ENCODE data around the gene MPZL3. TPM values are rescaled to one million over a fixed set of nuclear protein-coding genes. Genes with fewer than 3 reads are reported as not detected.

Gene MPZL3
- total RNA-seq, 1 experiment from 2014 or later = 16.8 TPM

- H3K79me2 ChIP-seq (ENCODE audit: low read depth) = peaks cover 34% of the 10 kb centered on the region
- peaks cover 65% of the 10 kb centered on the region for H3K4me1 ChIP-seq (replicated peaks; ENCODE audit: insufficient read depth)
- H3K9me2 ChIP-seq (ENCODE audit: insufficient read depth) = no peaks in the 10 kb centered on the region
- H3K9me3 ChIP-seq (ENCODE audit: insufficient read depth, low read depth) = no peaks in the 10 kb centered on the region
- TF ChIP-seq EZH2 (IDR thresholded peaks at IDR 0.05; ENCODE audit: low read depth) = no peak
- TF ChIP-seq, protein P1, sequence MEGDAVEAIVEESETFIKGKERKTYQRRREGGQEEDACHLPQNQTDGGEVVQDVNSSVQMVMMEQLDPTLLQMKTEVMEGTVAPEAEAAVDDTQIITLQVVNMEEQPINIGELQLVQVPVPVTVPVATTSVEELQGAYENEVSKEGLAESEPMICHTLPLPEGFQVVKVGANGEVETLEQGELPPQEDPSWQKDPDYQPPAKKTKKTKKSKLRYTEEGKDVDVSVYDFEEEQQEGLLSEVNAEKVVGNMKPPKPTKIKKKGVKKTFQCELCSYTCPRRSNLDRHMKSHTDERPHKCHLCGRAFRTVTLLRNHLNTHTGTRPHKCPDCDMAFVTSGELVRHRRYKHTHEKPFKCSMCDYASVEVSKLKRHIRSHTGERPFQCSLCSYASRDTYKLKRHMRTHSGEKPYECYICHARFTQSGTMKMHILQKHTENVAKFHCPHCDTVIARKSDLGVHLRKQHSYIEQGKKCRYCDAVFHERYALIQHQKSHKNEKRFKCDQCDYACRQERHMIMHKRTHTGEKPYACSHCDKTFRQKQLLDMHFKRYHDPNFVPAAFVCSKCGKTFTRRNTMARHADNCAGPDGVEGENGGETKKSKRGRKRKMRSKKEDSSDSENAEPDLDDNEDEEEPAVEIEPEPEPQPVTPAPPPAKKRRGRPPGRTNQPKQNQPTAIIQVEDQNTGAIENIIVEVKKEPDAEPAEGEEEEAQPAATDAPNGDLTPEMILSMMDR (conservative IDR thresholded peaks at IDR 0.05) = no peak
- intact Hi-C loops (cut with micrococcal nuclease; ENCODE audit: unreplicated experiment) = no loop called here
- ChIA-PET POLR2A (ENCODE audit: unreplicated experiment) (interaction anchor here (0.7 kb wide), 1 partner anchor 83 kb away, joined by 4 read pairs; no protein-coding TSS in a partner anchor), CTCF (no interaction called here)
- H3K4me3 ChIP-seq = no peak overlapping the region
- no peak overlapping the region for H2AFZ ChIP-seq
- H3F3A ChIP-seq (ENCODE audit: insufficient read depth, low read depth) = peaks cover 36% of the 10 kb centered on the region
- H3K27ac ChIP-seq = peak overlapping the region; percentile 34; the same call in 1 of the 2 replicates
- H3K36me3 ChIP-seq (ENCODE audit: low read depth) = peaks cover 4% of the 10 kb centered on the region; the same call in 1 of the 2 replicates
- BruUV-seq (replicated peaks) = no TSS peak
- H4K20me1 ChIP-seq (ENCODE audit: insufficient read depth) = no peaks in the 10 kb centered on the region
- H3K4me2 ChIP-seq = peak overlapping the region; percentile 9; the same call in 1 of the 2 replicates
- DNase-seq = no peak
- H3K27me3 ChIP-seq (ENCODE audit: insufficient read depth, low read depth) = no peaks in the 10 kb centered on the region
These were observed 13.7 kb downstream of the MPZL3 start for GRCh38 chr11:118238421-118238820.

DNA sequence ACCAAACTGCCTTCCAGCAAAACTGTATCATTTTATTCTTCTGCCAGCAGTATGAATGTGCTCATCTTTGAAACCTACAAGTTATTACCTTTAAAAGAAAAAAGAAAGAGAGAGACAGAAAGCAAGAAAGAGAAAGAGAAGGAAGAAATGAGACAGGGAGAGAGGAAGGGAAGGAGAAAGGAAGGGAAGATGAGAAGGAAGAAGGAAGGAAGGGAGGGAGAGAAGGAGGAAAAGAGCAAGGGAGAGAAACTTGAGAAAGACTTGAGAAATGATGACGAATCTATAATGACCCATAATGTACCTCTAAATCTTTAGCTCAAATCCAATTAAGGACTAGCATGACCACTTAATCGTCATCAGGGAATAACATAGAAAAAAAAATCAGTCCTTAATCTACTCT, 16.0 kb downstream of the MPZL3 start:
- no peak overlapping the region for H3K27ac ChIP-seq
- no peaks in the 10 kb centered on the region for H3K9me3 ChIP-seq (ENCODE audit: insufficient read depth, low read depth)
- H3K4me2 ChIP-seq = no peak overlapping the region
- H2AFZ ChIP-seq = no peak overlapping the region
- DNase-seq = no peak
- no peaks in the 10 kb centered on the region for H4K20me1 ChIP-seq (ENCODE audit: insufficient read depth)
- H3K4me1 ChIP-seq (replicated peaks; ENCODE audit: insufficient read depth) = peaks cover 61% of the 10 kb centered on the region
- H3F3A ChIP-seq (ENCODE audit: insufficient read depth, low read depth) = peaks cover 30% of the 10 kb centered on the region
- no peaks in the 10 kb centered on the region for H3K9me2 ChIP-seq (ENCODE audit: insufficient read depth)
- ChIA-PET POLR2A (ENCODE audit: unreplicated experiment) (no interaction called here), CTCF (no interaction called here)
- peaks cover 8% of the 10 kb centered on the region for H3K36me3 ChIP-seq (ENCODE audit: low read depth)
- BruUV-seq (replicated peaks) = no TSS peak
- TF ChIP-seq EZH2 (IDR thresholded peaks at IDR 0.05; ENCODE audit: low read depth) = no peak
- TF ChIP-seq, protein P1 (conservative IDR thresholded peaks at IDR 0.05) = no peak
- H3K27me3 ChIP-seq (ENCODE audit: insufficient read depth, low read depth) = no peaks in the 10 kb centered on the region
- H3K4me3 ChIP-seq = no peak overlapping the region
- H3K79me2 ChIP-seq (ENCODE audit: low read depth) = peaks cover 19% of the 10 kb centered on the region
- intact Hi-C loops (cut with micrococcal nuclease; ENCODE audit: unreplicated experiment) = no loop called here

DNA sequence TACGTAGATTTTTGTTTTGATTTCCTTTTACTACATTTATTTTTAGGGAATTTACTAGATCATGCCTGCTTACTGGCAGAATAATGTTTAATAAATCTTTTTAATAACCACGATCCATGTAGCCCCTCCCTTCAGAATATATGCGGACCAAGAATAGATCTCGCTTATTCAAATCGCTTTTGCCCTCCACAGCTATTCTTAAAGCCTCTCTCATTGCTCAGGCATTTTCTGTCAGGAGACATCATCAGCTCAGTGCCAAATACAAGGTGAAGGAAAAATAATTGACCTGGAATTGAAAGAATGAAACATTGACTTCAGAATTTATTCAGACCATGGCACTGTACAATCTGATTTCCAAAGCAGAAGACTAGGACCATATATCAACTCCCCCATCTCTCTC, 17.3 kb downstream of the MPZL3 start:
- ChIA-PET CTCF (no interaction called here), POLR2A (ENCODE audit: unreplicated experiment) (no interaction called here)
- Histone ChIP-seq H3K4me1 (replicated peaks; ENCODE audit: insufficient read depth) (peaks cover 47% of the 10 kb centered on the region), H3K9me2 (ENCODE audit: insufficient read depth) (no peaks in the 10 kb centered on the region), H3K9me3 (ENCODE audit: insufficient read depth, low read depth) (no peaks in the 10 kb centered on the region), H3K4me2 (no peak overlapping the region), H3F3A (ENCODE audit: insufficient read depth, low read depth) (peaks cover 24% of the 10 kb centered on the region), H3K4me3 (no peak overlapping the region), H3K27ac (peak overlapping the region; percentile 85; the same call in 1 of the 2 replicates), H3K27me3 (ENCODE audit: insufficient read depth, low read depth) (no peaks in the 10 kb centered on the region), H4K20me1 (ENCODE audit: insufficient read depth) (no peaks in the 10 kb centered on the region), H2AFZ (no peak overlapping the region), H3K79me2 (ENCODE audit: low read depth) (peaks cover 7% of the 10 kb centered on the region; the same call in 1 of the 2 replicates), H3K36me3 (ENCODE audit: low read depth) (peaks cover 12% of the 10 kb centered on the region)
- no TSS peak for BruUV-seq (replicated peaks)
- intact Hi-C loops (cut with micrococcal nuclease; ENCODE audit: unreplicated experiment) = no loop called here
- no peak for DNase-seq
- TF ChIP-seq EZH2 (IDR thresholded peaks at IDR 0.05; ENCODE audit: low read depth) = no peak
- TF ChIP-seq, protein P1 (conservative IDR thresholded peaks at IDR 0.05) = no peak

Data from PC-9 (cell line).